K562 (cell line): Measurements from ENCODE around the gene BCL2L13. TPM values are rescaled to one million over a fixed set of nuclear protein-coding genes. Genes with fewer than 3 reads are reported as not detected.
A peak's percentile ranks its signal among the peaks of the same experiment; 100 is the strongest.

Experiments used
- AFF4 ChIP-seq: sonication (generic); formaldehyde crosslinking; IDR thresholded peaks from 2 replicates; pipeline ENCODE4 v1.8.0; 2023; ENCODE audit warnings: mild to moderate bottlenecking, missing genetic modification reagents
- CBFA2T2 ChIP-seq: fragments of 450-650 bp; conservative IDR thresholded peaks from 2 replicates; pipeline ENCODE4 v1.6.1; 2017; ENCODE audit warnings: mild to moderate bottlenecking
- FOXP1 ChIP-seq: sonication (generic); formaldehyde crosslinking; IDR thresholded peaks from 2 replicates; pipeline ENCODE4 v1.8.0; 2022; ENCODE audit warnings: mild to moderate bottlenecking, missing genetic modification reagents
- GATAD2B ChIP-seq: fragments of 450-650 bp; IDR thresholded peaks from 2 replicates; pipeline ENCODE4 v1.6.1; 2017; ENCODE audit warnings: mild to moderate bottlenecking, borderline replicate concordance
- GTF3C2 ChIP-seq: IDR thresholded peaks from 3 replicates; pipeline ENCODE4 v1.6.1; 2011; ENCODE audit warnings: borderline replicate concordance, mild to moderate bottlenecking, moderate library complexity; ENCODE audit not compliant: insufficient read length; ENCODE audit errors: extremely low read depth
- HINFP ChIP-seq: fragments of 450-650 bp; conservative IDR thresholded peaks from 2 replicates; pipeline ENCODE4 v1.6.1; 2016; ENCODE audit warnings: missing genetic modification characterization, low read depth, mild to moderate bottlenecking, control low read depth, missing compliant biosample characterization
- IRF2 ChIP-seq: sonication (generic); formaldehyde crosslinking; IDR thresholded peaks from 2 replicates; pipeline ENCODE4 v1.8.1; 2022; ENCODE audit warnings: mild to moderate bottlenecking, missing genetic modification reagents
- KLF6 ChIP-seq: fragments of 250-450 bp; sonication (Bioruptor Pico); IDR thresholded peaks from 2 replicates; pipeline ENCODE4 v1.4.0; 2020; ENCODE audit warnings: mild to moderate bottlenecking, moderate library complexity, borderline replicate concordance
- MNT ChIP-seq, 2 experiments: fragments of 450-650 bp; conservative IDR thresholded peaks; 2 replicates each; pipeline ENCODE4 v1.6.1; 2017; ENCODE audit warnings: mild to moderate bottlenecking in 2 of 2, moderate library complexity in 2 of 2
- MYBL2 ChIP-seq, 2 experiments: fragments of 450-650 bp in 1 of 2; sonication (generic) in 1 of 2; formaldehyde crosslinking in 1 of 2; IDR thresholded peaks; 2 replicates each; pipeline versions ENCODE4 v1.6.1 to v1.8.1; 2017 to 2022; ENCODE audit warnings: borderline replicate concordance in 1 of 2, inconsistent platforms in 1 of 2, low read depth in 1 of 2, mild to moderate bottlenecking in 1 of 2, missing genetic modification reagents in 1 of 2, moderate library complexity in 1 of 2
- NR2C1 ChIP-seq, 2 experiments: fragments of 450-650 bp; IDR thresholded peaks; 2 replicates each; pipeline ENCODE4 v1.6.1; 2017; ENCODE audit warnings: mild to moderate bottlenecking in 2 of 2, antibody characterized with exemption in 1 of 2, inconsistent platforms in 1 of 2, missing compliant biosample characterization in 1 of 2, missing genetic modification characterization in 1 of 2
- POLR2G ChIP-seq: fragments of 200-400 bp; formaldehyde crosslinking; IDR thresholded peaks from 2 replicates; pipeline ENCODE4 v1.6.1; 2017; ENCODE audit warnings: low read depth, mild to moderate bottlenecking, antibody characterized with exemption, low read length, moderate library complexity
- SMAD3 ChIP-seq: fragments of 450-650 bp; formaldehyde crosslinking; conservative IDR thresholded peaks from 2 replicates; pipeline ENCODE4 v1.4.0; 2020; ENCODE audit warnings: mild to moderate bottlenecking
- ZC3H11A ChIP-seq: IDR thresholded peaks from 2 replicates; pipeline ENCODE4 v1.6.1; 2012; ENCODE audit warnings: low read depth, low read length, improper control_type of control experiment
- ZNF124 ChIP-seq: sonication (generic); formaldehyde crosslinking; IDR thresholded peaks from 2 replicates; pipeline ENCODE4 v1.8.1; 2022; ENCODE audit warnings: missing genetic modification reagents
- ZNF197 ChIP-seq: fragments of 200-800 bp; sonication (Bioruptor generic); IDR thresholded peaks from 2 replicates; pipeline ENCODE4 v1.6.1; 2016; ENCODE audit warnings: low read depth, missing genetic modification characterization, missing compliant biosample characterization
- polyA plus RNA-seq, 8 experiments: library from polyadenylated mRNA; depleted of rRNA in 4 of 8; stranded (reverse) in 5 of 8; unstranded in 3 of 8; fragments of >200 nt; fragmentation: Nextera tagmentation in 2 of 8; fragmentation: Illumina TruSeq in 1 of 8; extraction: Ambion mirVana in 2 of 8; extraction: Trizol in 1 of 8; gene quantifications; 2 replicates each; pipeline versions ENCODE4 v1.2.1 to v1.2.3, GENCODE V29; 2011 to 2014; ENCODE audit warnings: inconsistent platforms in 1 of 8, missing spikeins in 1 of 8
- total RNA-seq, 7 experiments: library from RNA; depleted of rRNA in 6 of 7; stranded (reverse); fragments of >200 nt in 6 of 7; fragmentation: Illumina TruSeq in 2 of 7; extraction: Trizol in 2 of 7; gene quantifications; 2 replicates each; pipeline versions ENCODE4 v1.2.1 to v1.2.3, GENCODE V29; 2011 to 2021; ENCODE audit warnings: low replicate concordance in 1 of 7

The BCL2L13 gene
- total and polyA plus RNA-seq, 9 of the 15 experiments (the other 6 are each of a cell fraction or from before 2014, with no cell fraction given): 41.5 to 63.4 (median 56.5) TPM

GRCh38 chr22:17637490-17638181 lies 921 bp upstream of the BCL2L13 start (continued):
- 0 out of 2 replicates have a peak, but pooled peaks have one; percentile 48 for TF ChIP-seq GATAD2B
- TF ChIP-seq ZNF124: no peak
- TF ChIP-seq ZC3H11A: no peak
- TF ChIP-seq GTF3C2: no peak
- no peak for TF ChIP-seq NR2C1 (IDR thresholded peaks at IDR 0.05)
- 0 out of 2 replicates have a peak, but pooled peaks have one; percentile 19 for TF ChIP-seq NR2C1 (tag; IDR thresholded peaks at IDR 0.05)
- TF ChIP-seq FOXP1 (CRISPR knock-in tag): no peak; the same call in 1 of the 2 replicates
- TF ChIP-seq POLR2G: no peak
- TF ChIP-seq MYBL2 (IDR thresholded peaks at IDR 0.05; ENCODE audit: low read depth): no peak
- no peak for TF ChIP-seq MYBL2 (CRISPR knock-in tag; IDR thresholded peaks at IDR 0.05; ENCODE audit: borderline replicate concordance)
- TF ChIP-seq MNT (conservative IDR thresholded peaks at IDR 0.05): 0 out of 4 replicates have a peak, but pooled peaks of 1 of the 2 experiments have one; percentile 8
- no peak for TF ChIP-seq KLF6 (CRISPR knock-in tag)
- TF ChIP-seq CBFA2T2: no peak
- TF ChIP-seq HINFP (tag): no peak
- TF ChIP-seq ZNF197 (CRISPR knock-in tag): peak; percentile 23; the same call in 1 of the 2 replicates
- no peak for TF ChIP-seq IRF2
- TF ChIP-seq AFF4: no peak
- 0 out of 2 replicates have a peak, but pooled peaks have one; percentile 68 for TF ChIP-seq SMAD3 (CRISPR knock-in tag)
